ENCODE results near the gene DLG4.

DLG4 gene

DNA sequence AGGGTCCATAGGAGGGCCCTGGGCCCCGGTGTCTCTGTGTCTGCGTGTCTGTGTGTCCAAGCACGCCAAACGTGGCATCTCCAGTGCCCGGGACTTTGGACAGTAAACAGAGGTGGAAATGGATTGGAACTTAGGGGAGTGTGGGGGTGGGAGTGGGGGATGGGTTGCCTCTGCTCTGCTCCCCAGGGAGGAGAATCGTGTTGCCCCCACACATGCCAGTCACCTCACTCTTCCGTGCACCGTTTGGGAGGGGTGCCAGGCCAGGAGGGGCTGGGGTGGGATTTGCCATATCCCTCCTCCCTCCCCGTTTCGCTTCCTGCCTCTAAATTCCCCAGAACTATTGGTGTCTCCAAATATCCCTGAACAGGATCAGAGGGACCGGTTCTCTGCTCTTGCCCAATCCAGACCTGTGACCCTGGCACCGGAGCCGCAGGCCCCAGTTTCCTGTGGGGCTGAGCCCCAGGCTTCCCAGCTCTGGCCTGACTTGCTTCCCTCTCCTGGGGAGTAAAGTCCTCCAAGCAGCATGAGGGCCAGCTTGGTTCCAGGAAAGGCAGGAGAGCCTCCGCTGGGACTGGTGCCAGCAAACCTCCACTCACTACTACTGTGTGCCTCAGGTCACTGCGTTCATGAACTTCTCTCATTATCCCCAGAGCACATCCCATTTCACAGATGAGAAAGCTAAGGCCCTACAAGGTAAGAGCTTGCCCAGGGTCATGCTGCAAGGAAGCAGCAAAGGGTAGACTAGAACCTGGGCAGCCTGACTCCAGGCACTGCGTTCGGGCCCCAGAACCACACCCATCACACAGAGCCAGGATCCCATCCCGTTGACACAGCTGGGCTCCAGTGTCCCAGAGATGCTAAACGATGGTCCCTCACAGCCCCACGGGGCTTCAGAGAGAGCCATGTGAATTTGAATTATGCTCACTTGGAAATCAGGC, 40.0 kb downstream of the DLG4 start, which contains the start of gene ASGR1:
TSS of gene ASGR1 (minus strand) at position 54 of the 938 bp plus-strand sequence. CDS start 807 bp downstream, outside the sequence.
- peak in 1 of 2 donors; percentile 18 for DNase-seq (ENCODE audit: low read depth in 2 of 2)
- H3K4me3 ChIP-seq (replicated peaks in 1 of 2; ENCODE audit: low read depth in 2 of 2, low read length in 2 of 2), result no peak within 1 kb of the TSS
- TF ChIP-seq, protein P1, sequence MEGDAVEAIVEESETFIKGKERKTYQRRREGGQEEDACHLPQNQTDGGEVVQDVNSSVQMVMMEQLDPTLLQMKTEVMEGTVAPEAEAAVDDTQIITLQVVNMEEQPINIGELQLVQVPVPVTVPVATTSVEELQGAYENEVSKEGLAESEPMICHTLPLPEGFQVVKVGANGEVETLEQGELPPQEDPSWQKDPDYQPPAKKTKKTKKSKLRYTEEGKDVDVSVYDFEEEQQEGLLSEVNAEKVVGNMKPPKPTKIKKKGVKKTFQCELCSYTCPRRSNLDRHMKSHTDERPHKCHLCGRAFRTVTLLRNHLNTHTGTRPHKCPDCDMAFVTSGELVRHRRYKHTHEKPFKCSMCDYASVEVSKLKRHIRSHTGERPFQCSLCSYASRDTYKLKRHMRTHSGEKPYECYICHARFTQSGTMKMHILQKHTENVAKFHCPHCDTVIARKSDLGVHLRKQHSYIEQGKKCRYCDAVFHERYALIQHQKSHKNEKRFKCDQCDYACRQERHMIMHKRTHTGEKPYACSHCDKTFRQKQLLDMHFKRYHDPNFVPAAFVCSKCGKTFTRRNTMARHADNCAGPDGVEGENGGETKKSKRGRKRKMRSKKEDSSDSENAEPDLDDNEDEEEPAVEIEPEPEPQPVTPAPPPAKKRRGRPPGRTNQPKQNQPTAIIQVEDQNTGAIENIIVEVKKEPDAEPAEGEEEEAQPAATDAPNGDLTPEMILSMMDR (IDR thresholded peaks at IDR 0.05; ENCODE audit: low read depth, low read length), result no peak

GRCh38 chr17:7178973-7179316, 40.7 kb downstream of the DLG4 start:
- no peak for DNase-seq (ENCODE audit: low read depth in 2 of 2)
- no peak overlapping the region for H3K4me3 ChIP-seq (replicated peaks in 1 of 2; ENCODE audit: low read depth in 2 of 2, low read length in 2 of 2)
- TF ChIP-seq, protein P1 (IDR thresholded peaks at IDR 0.05; ENCODE audit: low read depth, low read length), result no peak

DNA sequence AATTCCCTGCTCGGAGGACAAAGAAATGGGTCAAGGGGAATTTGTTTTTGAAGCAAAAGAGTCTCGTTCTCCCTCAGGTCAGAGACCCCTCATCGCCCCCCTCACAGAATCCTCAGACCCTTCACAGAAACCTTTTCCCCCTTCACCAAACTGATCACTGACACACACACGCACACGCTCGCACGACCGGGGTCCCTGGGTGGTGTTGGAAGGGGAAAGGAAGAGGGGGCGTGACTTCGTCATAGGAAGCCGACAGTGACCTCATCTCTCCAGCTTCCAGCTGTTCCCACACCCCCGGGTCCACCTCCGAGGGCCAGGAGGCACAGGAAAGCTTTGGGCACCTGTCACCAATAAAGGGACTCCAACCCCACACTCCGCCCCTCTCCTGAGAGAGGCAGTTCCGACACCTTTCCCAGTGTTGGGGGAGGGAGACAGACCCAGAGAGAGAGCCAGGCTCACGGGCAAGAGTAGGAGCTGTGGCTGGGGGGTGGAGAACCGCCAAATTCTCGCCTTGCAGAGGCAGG, 41.6 kb downstream of the DLG4 start:
- H3K4me3 ChIP-seq (replicated peaks in 1 of 2; ENCODE audit: low read depth in 2 of 2, low read length in 2 of 2), result peak overlapping the region; percentile 38 to 45
- TF ChIP-seq, protein P1 (IDR thresholded peaks at IDR 0.05; ENCODE audit: low read depth, low read length), result no peak
- DNase-seq (ENCODE audit: low read depth in 2 of 2), result peak in 1 of 2 donors; percentile 25

- DNase-seq (ENCODE audit: low read depth in 2 of 2), result peak; percentile 59 to 69
- peak overlapping the region; percentile 38 to 45 for H3K4me3 ChIP-seq (replicated peaks in 1 of 2; ENCODE audit: low read depth in 2 of 2, low read length in 2 of 2)
- TF ChIP-seq, protein P1 (IDR thresholded peaks at IDR 0.05; ENCODE audit: low read depth, low read length), result peak; percentile 94
These were observed 42.3 kb downstream of the DLG4 start for GRCh38 chr17:7177191-7177953.

GRCh38 chr17:7176841-7177190, 42.8 kb downstream of the DLG4 start:
- peak overlapping the region in 1 of 2 donors; percentile 45 for H3K4me3 ChIP-seq (replicated peaks in 1 of 2; ENCODE audit: low read depth in 2 of 2, low read length in 2 of 2)

More at GRCh38 chr17:7176841-7177190, 42.8 kb downstream of the DLG4 start:
- TF ChIP-seq, protein P1 (IDR thresholded peaks at IDR 0.05; ENCODE audit: low read depth, low read length), result no peak
- DNase-seq (ENCODE audit: low read depth in 2 of 2), result peak in 1 of 2 donors; percentile 24
